ENCODE data around the gene PLAGL2.

DNA sequence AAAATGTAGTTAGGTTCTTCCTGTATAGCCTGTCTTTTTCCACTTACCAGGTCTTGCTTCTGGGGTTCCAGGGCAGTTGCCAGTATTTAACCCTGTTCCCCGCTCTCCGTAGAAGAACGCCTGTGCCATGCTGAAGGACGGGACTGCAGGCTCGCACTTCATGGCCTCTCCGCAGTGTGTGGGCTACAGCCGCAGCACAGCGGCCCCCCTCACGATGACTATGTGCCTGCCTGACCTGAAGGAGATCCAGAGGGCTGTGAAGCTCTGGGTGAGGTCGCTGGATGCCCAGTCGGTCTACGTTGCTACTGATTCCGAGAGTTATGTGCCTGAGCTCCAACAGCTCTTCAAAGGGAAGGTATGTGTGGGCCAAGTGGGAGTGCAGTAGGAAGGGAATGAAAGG is 23.2 kb upstream of the PLAGL2 start:
- no peak for TF ChIP-seq CTCF (IDR thresholded peaks at IDR 0.05; ENCODE audit: poor library complexity, severe bottlenecking)
- TF ChIP-seq TAF1 (IDR thresholded peaks at IDR 0.05; ENCODE audit: low read depth), result no peak
- no peak for TF ChIP-seq EZH2 (IDR thresholded peaks at IDR 0.05; ENCODE audit: borderline replicate concordance, insufficient read depth, low read length, poor library complexity, severe bottlenecking)
- TF ChIP-seq, protein P1, sequence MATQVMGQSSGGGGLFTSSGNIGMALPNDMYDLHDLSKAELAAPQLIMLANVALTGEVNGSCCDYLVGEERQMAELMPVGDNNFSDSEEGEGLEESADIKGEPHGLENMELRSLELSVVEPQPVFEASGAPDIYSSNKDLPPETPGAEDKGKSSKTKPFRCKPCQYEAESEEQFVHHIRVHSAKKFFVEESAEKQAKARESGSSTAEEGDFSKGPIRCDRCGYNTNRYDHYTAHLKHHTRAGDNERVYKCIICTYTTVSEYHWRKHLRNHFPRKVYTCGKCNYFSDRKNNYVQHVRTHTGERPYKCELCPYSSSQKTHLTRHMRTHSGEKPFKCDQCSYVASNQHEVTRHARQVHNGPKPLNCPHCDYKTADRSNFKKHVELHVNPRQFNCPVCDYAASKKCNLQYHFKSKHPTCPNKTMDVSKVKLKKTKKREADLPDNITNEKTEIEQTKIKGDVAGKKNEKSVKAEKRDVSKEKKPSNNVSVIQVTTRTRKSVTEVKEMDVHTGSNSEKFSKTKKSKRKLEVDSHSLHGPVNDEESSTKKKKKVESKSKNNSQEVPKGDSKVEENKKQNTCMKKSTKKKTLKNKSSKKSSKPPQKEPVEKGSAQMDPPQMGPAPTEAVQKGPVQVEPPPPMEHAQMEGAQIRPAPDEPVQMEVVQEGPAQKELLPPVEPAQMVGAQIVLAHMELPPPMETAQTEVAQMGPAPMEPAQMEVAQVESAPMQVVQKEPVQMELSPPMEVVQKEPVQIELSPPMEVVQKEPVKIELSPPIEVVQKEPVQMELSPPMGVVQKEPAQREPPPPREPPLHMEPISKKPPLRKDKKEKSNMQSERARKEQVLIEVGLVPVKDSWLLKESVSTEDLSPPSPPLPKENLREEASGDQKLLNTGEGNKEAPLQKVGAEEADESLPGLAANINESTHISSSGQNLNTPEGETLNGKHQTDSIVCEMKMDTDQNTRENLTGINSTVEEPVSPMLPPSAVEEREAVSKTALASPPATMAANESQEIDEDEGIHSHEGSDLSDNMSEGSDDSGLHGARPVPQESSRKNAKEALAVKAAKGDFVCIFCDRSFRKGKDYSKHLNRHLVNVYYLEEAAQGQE (IDR thresholded peaks at IDR 0.05; ENCODE audit: borderline replicate concordance), result no peak
- no peak for TF ChIP-seq RAD21 (conservative IDR thresholded peaks at IDR 0.05)
- no peak for TF ChIP-seq POLR2AphosphoS5 (IDR thresholded peaks at IDR 0.05)
- no peak for TF ChIP-seq EP300 (conservative IDR thresholded peaks at IDR 0.05; ENCODE audit: poor library complexity, severe bottlenecking)

All from neural cell (in vitro differentiated cells).